Effector memory CD8-positive, alpha-beta T cell (primary cell): ENCODE data around the gene ATP6V0A4.

Experiments
- ATAC-seq: fragments of 150-1000 bp; cut with Tn5 transposase; replicated peaks from 2 replicates; pipeline ENCODE4 v1.10.0; 2021; ENCODE audit warnings: mild to moderate bottlenecking, moderate library complexity
- DNase-seq, 3 experiments: peaks; one replicate each; pipeline ENCODE4 v3.0.0; 2021
- H3K27ac Mint-ChIP-seq, 2 donors: one replicate each; pipeline ENCODE4 v1.8.0; 2022; ENCODE audit warnings: mild to moderate bottlenecking in 2 of 2, mixed read lengths in 2 of 2, moderate library complexity in 2 of 2
- H3K27me3 Mint-ChIP-seq, 2 donors: one replicate each; pipeline ENCODE4 v1.8.0; 2022; ENCODE audit warnings: mixed read lengths in 2 of 2
- H3K36me3 Mint-ChIP-seq: one replicate; pipeline ENCODE4 v1.8.0; 2022; ENCODE audit warnings: mild to moderate bottlenecking, moderate library complexity, mixed read lengths; ENCODE audit not compliant: insufficient read depth
- H3K4me1 Mint-ChIP-seq, 2 donors: one replicate each; pipeline ENCODE4 v1.8.0; 2022; ENCODE audit warnings: low read depth in 2 of 2, mixed read lengths in 2 of 2
- H3K4me3 Mint-ChIP-seq, 2 donors: one replicate each; pipeline ENCODE4 v1.8.0; 2022; ENCODE audit warnings: mild to moderate bottlenecking in 2 of 2, mixed read lengths in 2 of 2, moderate library complexity in 2 of 2
- H3K9me3 Mint-ChIP-seq, 2 donors: one replicate each; pipeline ENCODE4 v1.8.0; 2022; ENCODE audit warnings: mixed read lengths in 2 of 2

Gene ATP6V0A4

GRCh38 chr7:138796038-138796615 lies 1.9 kb downstream of the ATP6V0A4 start:
- peaks cover 12 to 32% of the 10 kb centered on the region in 2 donors for H3K27me3 Mint-ChIP-seq
- no peak overlapping the region for H3K27ac Mint-ChIP-seq
- ATAC-seq: no peak
- no peaks in the 10 kb centered on the region for H3K9me3 Mint-ChIP-seq
- DNase-seq: no peak
- no peaks in the 10 kb centered on the region for H3K36me3 Mint-ChIP-seq
- peaks cover 0 to 16% of the 10 kb centered on the region in 2 donors for H3K4me1 Mint-ChIP-seq
- H3K4me3 Mint-ChIP-seq: no peak overlapping the region

- Mint-ChIP-seq H3K9me3 (peaks cover 0 to 1% of the 10 kb centered on the region in 2 donors), H3K27ac (peak overlapping the region in 1 of 2 donors; percentile 75), H3K27me3 (peaks cover 26 to 35% of the 10 kb centered on the region in 2 donors), H3K36me3 (no peaks in the 10 kb centered on the region), H3K4me3 (no peak overlapping the region), H3K4me1 (no peaks in the 10 kb centered on the region)
- DNase-seq (no peak), ATAC-seq (no peak)
Observed at GRCh38 chr7:138785587-138786437, 12.2 kb downstream of the ATP6V0A4 start.

GRCh38 chr7:138784692-138785091 lies 13.3 kb downstream of the ATP6V0A4 start:
- peaks cover 26 to 32% of the 10 kb centered on the region in 2 donors for H3K27me3 Mint-ChIP-seq
- no peak overlapping the region for H3K4me3 Mint-ChIP-seq
- DNase-seq (no peak), ATAC-seq (no peak)
- H3K4me1 Mint-ChIP-seq: no peaks in the 10 kb centered on the region
- no peak overlapping the region for H3K27ac Mint-ChIP-seq
- H3K36me3 Mint-ChIP-seq: no peaks in the 10 kb centered on the region
- H3K9me3 Mint-ChIP-seq: peaks cover 0 to 1% of the 10 kb centered on the region in 2 donors

GRCh38 chr7:138781004-138781403 lies 17.0 kb downstream of the ATP6V0A4 start:
- Mint-ChIP-seq H3K4me3 (no peak overlapping the region), H3K4me1 (no peaks in the 10 kb centered on the region), H3K36me3 (no peaks in the 10 kb centered on the region), H3K9me3 (no peaks in the 10 kb centered on the region), H3K27ac (no peak overlapping the region), H3K27me3 (peaks cover 15% of the 10 kb centered on the region in 2 donors)
- ATAC-seq: no peak
- no peak for DNase-seq

GRCh38 chr7:138776166-138776833 lies 21.7 kb downstream of the ATP6V0A4 start:
- Mint-ChIP-seq H3K27ac (no peak overlapping the region), H3K27me3 (peaks cover 6 to 13% of the 10 kb centered on the region in 2 donors)
- no peak for ATAC-seq

GRCh38 chr7:138773817-138774216 lies 24.2 kb downstream of the ATP6V0A4 start:
- Mint-ChIP-seq H3K4me1 (no peaks in the 10 kb centered on the region), H3K36me3 (no peaks in the 10 kb centered on the region), H3K27ac (no peak overlapping the region), H3K4me3 (no peak overlapping the region), H3K27me3 (peaks cover 6 to 13% of the 10 kb centered on the region in 2 donors), H3K9me3 (no peaks in the 10 kb centered on the region)
- DNase-seq (no peak), ATAC-seq (no peak)

More at GRCh38 chr7:138776166-138776833, 21.7 kb downstream of the ATP6V0A4 start:
- Mint-ChIP-seq H3K4me1 (no peaks in the 10 kb centered on the region), H3K36me3 (no peaks in the 10 kb centered on the region), H3K4me3 (no peak overlapping the region), H3K9me3 (no peaks in the 10 kb centered on the region)
- DNase-seq: no peak

GRCh38 chr7:138773176-138773575 lies 24.8 kb downstream of the ATP6V0A4 start:
- no peak for DNase-seq
- Mint-ChIP-seq H3K4me3 (no peak overlapping the region), H3K4me1 (no peaks in the 10 kb centered on the region), H3K9me3 (no peaks in the 10 kb centered on the region), H3K27ac (no peak overlapping the region), H3K27me3 (peaks cover 7 to 13% of the 10 kb centered on the region in 2 donors), H3K36me3 (no peaks in the 10 kb centered on the region)
- ATAC-seq: no peak

GRCh38 chr7:138770904-138771303 lies 27.1 kb downstream of the ATP6V0A4 start:
- DNase-seq: no peak
- no peak overlapping the region for H3K4me3 Mint-ChIP-seq
- no peaks in the 10 kb centered on the region for H3K36me3 Mint-ChIP-seq
- H3K4me1 Mint-ChIP-seq: no peaks in the 10 kb centered on the region
- ATAC-seq: no peak
- peaks cover 11 to 13% of the 10 kb centered on the region in 2 donors for H3K27me3 Mint-ChIP-seq
- H3K27ac Mint-ChIP-seq: no peak overlapping the region
- H3K9me3 Mint-ChIP-seq: no peaks in the 10 kb centered on the region

- DNase-seq: no peak
- Mint-ChIP-seq H3K27me3 (peaks cover 6 to 8% of the 10 kb centered on the region in 2 donors), H3K4me3 (no peak overlapping the region), H3K4me1 (no peaks in the 10 kb centered on the region), H3K27ac (no peak overlapping the region), H3K9me3 (no peaks in the 10 kb centered on the region), H3K36me3 (no peaks in the 10 kb centered on the region)
- ATAC-seq: no peak
Observed at GRCh38 chr7:138768241-138768640, 29.8 kb downstream of the ATP6V0A4 start.

- Mint-ChIP-seq H3K27ac (peak overlapping the region in 1 of 2 donors; percentile 71), H3K9me3 (no peaks in the 10 kb centered on the region), H3K36me3 (no peaks in the 10 kb centered on the region), H3K27me3 (no peaks in the 10 kb centered on the region), H3K4me1 (peaks cover 13 to 22% of the 10 kb centered on the region in 2 donors), H3K4me3 (no peak overlapping the region)
- DNase-seq: no peak
- no peak for ATAC-seq
Observed at GRCh38 chr7:138756591-138757242, 41.3 kb downstream of the ATP6V0A4 start.

GRCh38 chr7:138755842-138756590 lies 42.0 kb downstream of the ATP6V0A4 start:
- Mint-ChIP-seq H3K4me1 (peaks cover 14 to 29% of the 10 kb centered on the region in 2 donors), H3K27ac (peak overlapping the region; percentile 53 to 71), H3K4me3 (no peak overlapping the region), H3K9me3 (no peaks in the 10 kb centered on the region), H3K27me3 (no peaks in the 10 kb centered on the region), H3K36me3 (no peaks in the 10 kb centered on the region)
- DNase-seq: no peak
- ATAC-seq: no peak

- DNase-seq (no peak), ATAC-seq (no peak)
- H3K4me3 Mint-ChIP-seq: no peak overlapping the region
- H3K4me1 Mint-ChIP-seq: peaks cover 20 to 34% of the 10 kb centered on the region in 2 donors
- H3K36me3 Mint-ChIP-seq: no peaks in the 10 kb centered on the region
- no peaks in the 10 kb centered on the region for H3K9me3 Mint-ChIP-seq
- H3K27me3 Mint-ChIP-seq: no peaks in the 10 kb centered on the region
- peak overlapping the region; percentile 53 to 71 for H3K27ac Mint-ChIP-seq
Observed at GRCh38 chr7:138755331-138755747, 42.7 kb downstream of the ATP6V0A4 start.

- H3K9me3 Mint-ChIP-seq: no peaks in the 10 kb centered on the region
- ATAC-seq (no peak), DNase-seq (no peak)
- peaks cover 25 to 40% of the 10 kb centered on the region in 2 donors for H3K4me1 Mint-ChIP-seq
- peak overlapping the region; percentile 89 to 97 for H3K27ac Mint-ChIP-seq
- H3K4me3 Mint-ChIP-seq: no peak overlapping the region
- no peaks in the 10 kb centered on the region for H3K27me3 Mint-ChIP-seq
- H3K36me3 Mint-ChIP-seq: no peaks in the 10 kb centered on the region
Observed at GRCh38 chr7:138753610-138754009, 44.4 kb downstream of the ATP6V0A4 start.
